A549 (cell line): ENCODE data around the gene TNIK. TPM values are rescaled to one million over a fixed set of nuclear protein-coding genes. Genes with fewer than 3 reads are reported as not detected.

Experiments used
- ATAC-seq, 2 experiments: fragments of 200-7000 bp in 1 of 2; fragments of >200 bp in 1 of 2; cut with Nextera tagmentation in 1 of 2; cut with Tn5 transposase in 1 of 2; 3 replicates each; pipeline versions ENCODE4 v1.8.0 to v1.9.1; 2018 to 2020; ENCODE audit warnings: mild to moderate bottlenecking in 1 of 2, moderate library complexity in 1 of 2
- CTCF ChIA-PET: fragments of 300-600 bp; sonication (Branson Sonifier 250); formaldehyde crosslinking; extraction: SDS; loops from one replicate; lab custom pipeline; 2021; ENCODE audit warnings: antibody characterized with exemption, inconsistent platforms; lab: Yijun Ruan, JAX
- POLR2A ChIA-PET: fragments of 350-600 bp; formaldehyde crosslinking; extraction: SDS; loops from one replicate; lab custom pipeline; 2021; ENCODE audit warnings: antibody characterized with exemption, inconsistent platforms; lab: Yijun Ruan, JAX
- DNase-seq, 2 experiments: peaks; one replicate each; pipeline versions ENCODE4 v3.0.0 to v3.0.0-alpha.2; 2011 to 2016; ENCODE audit warnings: low read depth in 1 of 2, low spot score in 1 of 2
- FAIRE-seq: peaks from 2 replicates; lab custom pipeline; 2011; peaks lifted over from hg19 to GRCh38; lab: Jason Lieb, UNC
- H3K27ac ChIP-seq, 2 experiments: fragments of >200 bp; sonication (Bioruptor Twin); formaldehyde crosslinking; 3 replicates each; pipeline ENCODE4 v1.5.1; 2016 to 2017
- H3K4me1 ChIP-seq: fragments of >200 bp; sonication (Bioruptor Twin); formaldehyde crosslinking; 3 replicates; pipeline ENCODE4 v1.6.1; 2016
- H3K4me2 ChIP-seq: fragments of >200 bp; sonication (Bioruptor Twin); formaldehyde crosslinking; 3 replicates; pipeline ENCODE4 v1.6.1; 2016
- H3K4me3 ChIP-seq: fragments of >200 bp; sonication (Bioruptor Twin); formaldehyde crosslinking; 3 replicates; pipeline ENCODE4 v1.5.1; 2016
- H3K9me3 ChIP-seq: fragments of >200 bp; sonication (Bioruptor Twin); formaldehyde crosslinking; 3 replicates; pipeline ENCODE4 v1.6.1; 2016
- BHLHE40 ChIP-seq: IDR thresholded peaks from 2 replicates; pipeline ENCODE4 v1.6.1; 2012; ENCODE audit warnings: low read depth, low read length, inconsistent platforms
- E2F6 ChIP-seq: IDR thresholded peaks from 2 replicates; pipeline ENCODE4 v1.6.1; 2012; ENCODE audit warnings: low read depth, borderline replicate concordance
- FOSL2 ChIP-seq, 2 experiments: fragments of 450-650 bp in 1 of 2; fragments of >200 bp in 1 of 2; sonication (Bioruptor Twin) in 1 of 2; formaldehyde crosslinking; IDR thresholded peaks; 2 replicates each; pipeline versions ENCODE4 v1.5.0 to v1.6.1; 2016 to 2020; ENCODE audit warnings: mild to moderate bottlenecking in 1 of 2, moderate library complexity in 1 of 2
- JUN ChIP-seq, 2 experiments: fragments of >200 bp; sonication (Bioruptor Twin); formaldehyde crosslinking; IDR thresholded peaks; 2 replicates in 1 of 2; 3 replicates in 1 of 2; pipeline ENCODE4 v1.6.1; 2016 to 2017
- MAX ChIP-seq: IDR thresholded peaks from 2 replicates; pipeline ENCODE4 v1.6.1; 2012
- PHF8 ChIP-seq: fragments of 200-600 bp; sonication (generic); IDR thresholded peaks from 2 replicates; pipeline ENCODE4 v1.6.1; 2016; ENCODE audit warnings: low read depth, mild to moderate bottlenecking, antibody characterized with exemption, moderate library complexity, borderline replicate concordance
- REST ChIP-seq: fragments of 200-600 bp; sonication (generic); IDR thresholded peaks from 2 replicates; pipeline ENCODE4 v1.6.1; 2016; ENCODE audit warnings: antibody characterized with exemption, mild to moderate bottlenecking, moderate library complexity
- RNF2 ChIP-seq: fragments of 200-600 bp; sonication (generic); IDR thresholded peaks from 2 replicates; pipeline ENCODE4 v1.6.1; 2016; ENCODE audit warnings: low read depth, mild to moderate bottlenecking, antibody characterized with exemption, moderate library complexity, borderline replicate concordance
- SREBF2 ChIP-seq: fragments of 450-650 bp; IDR thresholded peaks from 2 replicates; pipeline ENCODE4 v1.6.1; 2014; ENCODE audit warnings: mild to moderate bottlenecking, moderate library complexity
- TFCP2L1 ChIP-seq: fragments of 250-450 bp; sonication (Bioruptor Pico); IDR thresholded peaks from 2 replicates; pipeline ENCODE4 v1.5.0; 2021; ENCODE audit warnings: mild to moderate bottlenecking
- WGBS: methylation state at CpG from one replicate; pipeline ENCODE4 v1.1.6; 2017; ENCODE audit errors: missing lambda C conversion rate; 5-methylcytosine and 5-hydroxymethylcytosine counted together
- polyA plus RNA-seq, 4 experiments: library from polyadenylated mRNA; depleted of rRNA in 3 of 4; stranded (reverse); fragments of >200 nt; fragmentation: RNase III in 1 of 4; extraction: RNeasy Plus Mini Kit Qiagen cat#74134 plus additional on column Dnase treatment in 1 of 4; gene quantifications; 2 replicates in 3 of 4; 3 replicates in 1 of 4; pipeline ENCODE4 v1.2.3, GENCODE V29; 2011 to 2017

TNIK gene
- polyA plus RNA-seq, 2 of the 4 experiments (the other 2 are of a cell fraction) = 1.6 to 1.8 TPM

GRCh38 chr3:171095063-171095462 lies 365.1 kb downstream of the TNIK start:
- POLR2A ChIA-PET = no interaction called here

GRCh38 chr3:171094411-171094810 lies 365.8 kb downstream of the TNIK start:
- no peaks in the 10 kb centered on the region for H3K9me3 ChIP-seq
- POLR2A ChIA-PET = no interaction called here
- no peak overlapping the region for H3K4me2 ChIP-seq
- TF ChIP-seq BHLHE40 = no peak
- TF ChIP-seq MAX = no peak
- TF ChIP-seq REST = no peak
- no peak for TF ChIP-seq SREBF2
- TF ChIP-seq, all 56 proteins: peak for 0
- no peak overlapping the region for H3K27ac ChIP-seq
- WGBS = 93% methylated on average over 3 of the region's 3 CpGs
- ATAC-seq (no peak), FAIRE-seq (no peak), DNase-seq (no peak)
- CTCF ChIA-PET = no interaction called here
- peaks cover 5% of the 10 kb centered on the region for H3K4me1 ChIP-seq
- no peak overlapping the region for H3K4me3 ChIP-seq

More at GRCh38 chr3:171095063-171095462, 365.1 kb downstream of the TNIK start:
- FAIRE-seq = no peak
- TF ChIP-seq TFCP2L1 (CRISPR knock-in tag) (no peak), RNF2 (no peak), PHF8 (no peak), FOSL2 (IDR thresholded peaks at IDR 0.05) (no peak), FOSL2 (CRISPR knock-in tag; IDR thresholded peaks at IDR 0.05) (no peak), E2F6 (no peak), JUN (IDR thresholded peaks at IDR 0.05) (no peak), MAX (no peak)
- TF ChIP-seq, all 56 proteins: peak for 0
- Histone ChIP-seq H3K4me3 (no peak overlapping the region), H3K4me2 (no peak overlapping the region), H3K27ac (no peak overlapping the region), H3K9me3 (no peaks in the 10 kb centered on the region), H3K4me1 (no peaks in the 10 kb centered on the region)
- ATAC-seq (no peak), DNase-seq (no peak)
- 92% methylated on average over 1 of the region's 1 CpG for WGBS
- CTCF ChIA-PET = no interaction called here

- DNase-seq (no peak), FAIRE-seq (no peak), ATAC-seq (no peak)
- peaks cover 14% of the 10 kb centered on the region for H3K4me1 ChIP-seq
- ChIA-PET POLR2A (no interaction called here), CTCF (no interaction called here)
- H3K4me2 ChIP-seq = no peak overlapping the region
- H3K4me3 ChIP-seq = no peak overlapping the region
- no peaks in the 10 kb centered on the region for H3K9me3 ChIP-seq
- no peak overlapping the region for H3K27ac ChIP-seq
- no peak for TF ChIP-seq REST
Measured at GRCh38 chr3:171093462-171093861, 366.7 kb downstream of the TNIK start.
